Brain microvascular endothelial cell (primary cell): ENCODE measurements around the gene CUEDC2.

Experiments used
- DNase-seq: peaks from one replicate; pipeline ENCODE4 v3.0.0-alpha.2; 2020
- H3K27ac ChIP-seq: fragments of 250-450 bp; sonication (Bioruptor Pico); 2 replicates; pipeline ENCODE4 v1.5.1; 2020; ENCODE audit warnings: mild to moderate bottlenecking, moderate library complexity
- H3K27me3 ChIP-seq: fragments of 250-450 bp; sonication (Bioruptor Pico); replicated peaks from 2 replicates; pipeline ENCODE4 v1.5.1; 2020; ENCODE audit warnings: mild to moderate bottlenecking
- H3K36me3 ChIP-seq: fragments of 250-450 bp; sonication (Bioruptor Pico); replicated peaks from 2 replicates; pipeline ENCODE4 v1.5.1; 2020; ENCODE audit warnings: mild to moderate bottlenecking
- H3K4me3 ChIP-seq: 2 replicates; pipeline ENCODE4 v1.5.1; 2011; ENCODE audit warnings: low read depth, mild to moderate bottlenecking, control low read depth, low read length, moderate library complexity
- CTCF ChIP-seq: IDR thresholded peaks from 2 replicates; pipeline ENCODE4 v1.5.1; 2011; ENCODE audit warnings: low read depth, mild to moderate bottlenecking, moderate library complexity, low read length, control low read depth, inconsistent platforms; ENCODE audit errors: missing control alignments
- in situ Hi-C: cut with HindIII; loops from 2 replicates; pipeline ENCODE4 v1.10.0; 2017; ENCODE audit warnings: low sequenced_read_pairs, low pct_ligation_motif_present

CUEDC2 gene

GRCh38 chr10:102438374-102438773, 6.0 kb upstream of the CUEDC2 start:
- H3K36me3 ChIP-seq = no peaks in the 10 kb centered on the region
- H3K27ac ChIP-seq = no peak overlapping the region
- no peak overlapping the region for H3K4me3 ChIP-seq
- no peak for TF ChIP-seq CTCF
- H3K27me3 ChIP-seq = no peaks in the 10 kb centered on the region
- DNase-seq = no peak
- in situ Hi-C loops = no loop called here

- Histone ChIP-seq H3K36me3 (no peaks in the 10 kb centered on the region), H3K4me3 (no peak overlapping the region), H3K27ac (no peak overlapping the region), H3K27me3 (no peaks in the 10 kb centered on the region)
- no peak for DNase-seq
- TF ChIP-seq CTCF = no peak
- in situ Hi-C loops = no loop called here
Observed at GRCh38 chr10:102437515-102437914, 5.1 kb upstream of the CUEDC2 start.

- no peaks in the 10 kb centered on the region for H3K27me3 ChIP-seq
- H3K4me3 ChIP-seq = no peak overlapping the region
- no peak for TF ChIP-seq CTCF
- H3K36me3 ChIP-seq = no peaks in the 10 kb centered on the region
- in situ Hi-C loops = no loop called here
- DNase-seq = no peak
- no peak overlapping the region for H3K27ac ChIP-seq
Observed at GRCh38 chr10:102436312-102436711, 3.9 kb upstream of the CUEDC2 start.

GRCh38 chr10:102435529-102436233, 3.3 kb upstream of the CUEDC2 start:
- DNase-seq = no peak
- Histone ChIP-seq H3K4me3 (peak overlapping the region; percentile 34), H3K36me3 (no peaks in the 10 kb centered on the region), H3K27me3 (no peaks in the 10 kb centered on the region), H3K27ac (no peak overlapping the region)
- in situ Hi-C loops = no loop called here
- TF ChIP-seq CTCF = no peak

GRCh38 chr10:102435133-102435497, 2.7 kb upstream of the CUEDC2 start:
- DNase-seq = no peak
- no peak overlapping the region for H3K4me3 ChIP-seq
- H3K27me3 ChIP-seq = no peaks in the 10 kb centered on the region
- TF ChIP-seq CTCF = no peak
- no peak overlapping the region for H3K27ac ChIP-seq
- no peaks in the 10 kb centered on the region for H3K36me3 ChIP-seq
- in situ Hi-C loops = no loop called here
